ENCODE measurements around the gene JADE1.

The JADE1 gene

GRCh38 chr4:128846063-128846462 lies 36.6 kb downstream of the JADE1 start:
- no peak for DNase-seq

GRCh38 chr4:128847082-128847724 lies 37.7 kb downstream of the JADE1 start:
- no peak for DNase-seq

- no peak for DNase-seq
Observed at GRCh38 chr4:128848461-128848860, 39.0 kb downstream of the JADE1 start.

- DNase-seq, result no peak
Observed at GRCh38 chr4:128850252-128850651, 40.8 kb downstream of the JADE1 start.

- DNase-seq, result no peak
Observed at GRCh38 chr4:128853741-128854140, 44.2 kb downstream of the JADE1 start.

GRCh38 chr4:128854433-128854832 lies 44.9 kb downstream of the JADE1 start:
- DNase-seq, result peak in 1 of 2 donors; percentile 56

GRCh38 chr4:128855621-128856020 lies 46.1 kb downstream of the JADE1 start:
- DNase-seq, result no peak

GRCh38 chr4:128856246-128856645 lies 46.7 kb downstream of the JADE1 start:
- DNase-seq, result no peak

GRCh38 chr4:128858879-128859671 lies 49.6 kb downstream of the JADE1 start:
- DNase-seq, result no peak

GRCh38 chr4:128859887-128860677 lies 50.6 kb downstream of the JADE1 start:
- DNase-seq, result no peak

- peak in 1 of 2 donors; percentile 14 for DNase-seq
Observed at GRCh38 chr4:128861856-128862518, 52.5 kb downstream of the JADE1 start.

GRCh38 chr4:128862608-128863311 lies 53.3 kb downstream of the JADE1 start:
- DNase-seq, result peak; percentile 38 to 54

- peak; percentile 53 to 65 for DNase-seq
Observed at GRCh38 chr4:128863312-128864075, 54.0 kb downstream of the JADE1 start.

- no peak for DNase-seq
Observed at GRCh38 chr4:128865132-128865531, 55.6 kb downstream of the JADE1 start.

- DNase-seq, result no peak
Observed at GRCh38 chr4:128866269-128866668, 56.8 kb downstream of the JADE1 start.

- DNase-seq, result no peak
Observed at GRCh38 chr4:128866691-128867090, 57.2 kb downstream of the JADE1 start.

- no peak for DNase-seq
Observed at GRCh38 chr4:128868758-128869157, 59.3 kb downstream of the JADE1 start.

- no peak for DNase-seq
Observed at GRCh38 chr4:128869776-128870509, 60.4 kb downstream of the JADE1 start.

GRCh38 chr4:128871948-128872347 lies 62.4 kb downstream of the JADE1 start:
- no peak for DNase-seq

- DNase-seq, result no peak
Observed at GRCh38 chr4:128876200-128876599, 66.7 kb downstream of the JADE1 start.

- no peak for DNase-seq
Observed at GRCh38 chr4:128877934-128878333, 68.4 kb downstream of the JADE1 start.

Measured in CD4-positive, alpha-beta T cell treated with Interleukin-4 for 1 hour (primary cell).